ELF-1 (cell line): ENCODE data around the gene KRT6A.
A peak's percentile ranks its signal among the peaks of the same experiment; 100 is the strongest.
"Not testable (repeated sequence)": the region's sequence is repeated elsewhere in the genome, so short reads cannot be mapped to it uniquely, and the experiment has no call there.

Source experiments
- DNase-seq: peaks from one replicate; pipeline ENCODE4 v3.0.0-alpha.2; 2016; ENCODE audit warnings: low read depth, low spot score

Gene KRT6A

DNA sequence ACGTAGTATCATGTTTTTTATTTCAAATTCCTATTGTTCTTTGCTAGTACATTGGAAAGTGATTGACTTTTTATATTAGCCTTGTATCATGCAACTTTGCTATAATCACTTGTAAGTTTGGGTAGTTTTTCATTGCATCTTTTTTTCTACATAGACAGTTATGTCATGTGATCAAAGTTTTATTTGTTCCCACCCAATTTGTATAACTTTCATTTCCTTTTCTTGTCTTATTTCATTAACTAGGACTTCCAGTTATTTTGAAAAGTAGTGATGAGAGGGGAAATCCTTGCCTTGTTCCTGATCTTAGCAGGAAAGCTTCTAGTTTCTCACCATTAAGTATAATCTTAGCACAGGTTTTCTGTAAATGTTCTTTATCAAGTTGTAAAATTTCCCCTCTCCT is 9.8 kb upstream of the KRT6A start:
- DNase-seq, result no peak

DNA sequence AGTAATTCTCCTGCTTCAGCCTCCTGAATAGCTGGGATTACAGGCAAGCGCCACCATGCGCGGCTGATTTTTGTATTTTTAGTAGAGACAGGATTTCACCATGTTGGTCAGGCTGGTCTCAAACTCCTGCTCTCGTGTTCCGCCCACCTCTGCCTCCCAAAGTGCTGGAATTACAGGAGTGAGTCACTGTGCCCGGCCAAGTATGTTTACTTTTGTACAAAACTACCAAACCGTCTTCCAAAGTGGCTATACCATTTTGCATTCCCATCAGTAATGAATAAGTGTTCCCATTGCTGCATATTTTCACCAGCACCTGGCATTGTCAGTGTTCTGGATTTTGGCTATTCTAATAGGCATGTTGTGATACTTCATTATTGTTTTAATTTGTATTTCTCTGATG is 8.4 kb upstream of the KRT6A start:
- no peak for DNase-seq

DNA sequence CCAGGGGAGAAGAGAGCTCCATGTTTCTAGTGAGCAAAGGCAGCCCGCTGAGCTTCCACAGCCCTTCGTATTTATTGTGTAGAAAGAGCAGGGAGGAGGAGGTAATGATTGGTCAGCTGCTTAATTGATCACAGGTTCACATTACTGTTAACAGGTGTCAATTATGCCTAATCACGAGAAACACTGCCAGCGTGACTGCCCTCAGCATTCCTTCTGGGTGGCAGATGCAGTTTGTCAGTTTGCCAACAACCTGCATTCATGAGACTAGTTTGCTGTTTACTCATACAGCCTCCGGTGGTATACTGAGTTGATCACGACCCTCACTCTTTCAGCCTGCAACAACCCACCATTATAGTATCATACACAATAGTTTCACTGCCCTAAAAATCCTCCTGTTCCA is 7.5 kb upstream of the KRT6A start:
- not testable (repeated sequence) for DNase-seq

DNA sequence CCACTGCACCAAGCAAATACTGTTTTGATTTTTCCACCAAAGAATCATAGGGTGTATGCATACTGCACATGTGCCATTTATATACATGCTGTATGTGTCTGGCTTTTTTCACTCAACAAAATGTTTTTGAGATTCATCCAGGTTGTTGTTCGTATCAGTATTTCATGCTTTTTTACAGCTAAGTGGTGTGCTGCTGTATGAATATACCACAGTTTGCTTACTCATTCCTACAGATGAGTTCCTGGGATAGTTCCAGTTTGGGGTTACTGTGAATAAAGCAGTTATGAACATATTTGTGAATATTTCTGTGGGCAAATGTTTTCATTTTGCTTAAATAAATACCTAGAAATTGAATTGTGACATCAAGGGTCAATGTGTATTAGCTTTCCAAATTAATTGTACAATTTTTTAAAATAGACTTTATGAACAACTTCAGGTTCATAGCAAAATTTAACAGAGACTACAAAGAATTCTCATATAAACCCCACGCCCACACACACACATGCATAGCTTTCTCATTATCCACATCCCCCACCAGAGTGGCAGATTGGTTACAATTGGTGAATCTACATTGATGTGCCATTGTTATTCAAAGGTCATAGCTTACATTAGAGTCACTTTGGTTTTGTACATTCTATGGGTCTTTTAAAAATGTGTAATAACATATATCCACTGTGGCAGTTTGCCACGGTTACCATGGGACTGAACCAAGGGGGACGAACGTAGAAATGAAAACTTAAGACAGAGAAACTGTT is 6.9 kb upstream of the KRT6A start:
- no peak for DNase-seq

DNA sequence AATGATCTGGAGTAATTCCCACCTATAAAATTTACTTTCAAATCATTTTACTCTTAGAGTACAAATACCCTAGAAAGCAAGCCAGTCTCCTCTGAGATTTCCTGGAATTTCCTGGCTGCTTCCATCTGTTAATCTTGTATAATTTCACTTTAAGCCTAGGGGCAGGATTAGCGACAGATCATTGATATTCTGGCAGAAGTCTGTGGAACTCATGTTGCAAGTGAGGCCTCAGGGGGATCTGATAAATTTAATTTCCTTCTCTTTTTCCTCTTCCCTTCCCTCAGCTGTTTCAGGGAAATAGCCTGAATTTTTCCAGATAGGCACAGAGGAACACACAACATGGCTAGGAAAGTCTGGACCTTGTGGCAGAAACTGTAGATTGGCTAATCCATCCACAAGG is 5.9 kb upstream of the KRT6A start:
- no peak for DNase-seq

DNA sequence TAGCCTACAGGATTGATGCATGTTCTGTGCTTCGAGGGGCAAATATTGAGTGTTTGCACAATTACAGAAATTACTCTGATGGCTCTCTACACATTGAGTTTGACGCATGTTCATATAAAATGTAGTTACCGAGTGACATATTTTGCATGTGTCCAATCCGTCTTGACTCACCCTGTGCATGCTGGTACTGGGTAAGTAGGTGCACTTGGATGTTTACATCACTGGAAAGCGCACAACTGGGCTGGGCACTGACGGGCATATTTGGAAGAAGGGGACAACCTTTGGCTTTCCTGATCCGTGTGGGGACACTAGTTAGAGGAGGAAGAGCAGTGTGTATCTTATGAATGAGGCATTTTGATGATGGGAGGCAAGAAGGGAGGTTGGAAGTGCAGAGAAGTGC is 4.9 kb upstream of the KRT6A start:
- no peak for DNase-seq

DNA sequence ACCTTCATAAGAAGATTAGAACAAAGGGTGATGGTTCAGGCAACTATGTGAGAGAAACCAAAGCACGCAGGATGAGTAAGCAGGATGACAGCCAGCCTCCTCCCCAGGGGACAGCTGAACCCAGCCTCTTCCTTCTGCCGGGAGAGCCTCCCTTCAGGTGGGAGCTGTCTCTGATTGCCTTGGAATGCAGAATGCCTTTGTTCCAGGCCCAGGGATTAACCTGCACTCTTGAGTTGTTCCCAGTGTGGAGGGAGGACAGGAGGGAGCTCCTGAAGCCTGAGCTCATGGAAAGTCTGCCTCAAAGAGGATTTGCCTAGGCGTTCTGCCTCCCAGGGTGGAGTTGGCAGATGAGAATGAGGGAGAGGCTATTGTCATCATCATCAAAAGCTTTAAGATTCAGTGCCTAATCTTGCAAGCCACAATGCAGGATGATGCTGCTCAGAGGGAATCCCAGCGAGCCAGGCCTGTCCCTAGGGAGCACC is 3.6 kb upstream of the KRT6A start:
- peak; percentile 80 for DNase-seq

DNA sequence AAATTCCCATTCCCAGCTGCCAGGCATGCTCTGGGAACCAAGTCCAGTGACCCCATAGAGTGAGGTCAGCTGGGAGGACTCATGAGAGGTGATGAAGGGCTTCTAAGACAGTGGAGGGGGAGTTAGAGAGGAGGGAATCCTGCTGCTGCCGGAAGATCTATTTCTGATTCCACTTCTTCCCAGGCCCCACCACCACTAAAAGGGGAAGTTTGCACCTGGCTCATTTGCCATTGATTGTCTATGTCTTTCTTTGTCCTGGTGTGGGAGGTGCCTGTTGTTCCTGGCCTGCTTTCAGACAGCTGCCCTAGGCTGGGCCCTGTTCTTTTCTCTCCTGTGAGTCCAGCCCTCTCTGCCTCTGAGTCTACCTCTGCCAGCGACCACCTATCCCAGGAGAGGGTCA is 3.0 kb upstream of the KRT6A start:
- DNase-seq, result no peak

DNA sequence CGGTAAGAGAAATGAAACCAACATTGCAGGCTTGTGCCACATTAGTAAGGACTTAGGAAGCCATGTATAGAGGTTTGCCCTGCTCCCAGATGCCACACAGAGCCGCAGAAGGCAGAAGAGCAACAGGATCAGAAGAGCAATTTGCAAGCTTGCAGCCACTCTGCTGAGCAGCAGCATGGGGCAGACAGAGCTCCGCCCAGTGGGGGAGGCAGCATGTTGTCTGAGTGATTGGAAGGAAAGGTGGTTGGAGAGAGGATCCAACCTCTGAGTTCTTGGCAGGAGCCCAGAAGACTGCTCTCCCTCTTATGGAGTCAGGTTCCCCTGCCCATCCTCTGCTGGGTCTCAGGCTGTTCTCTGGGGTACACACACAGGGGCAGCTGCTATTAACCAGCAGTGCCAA is 2.3 kb upstream of the KRT6A start:
- peak; percentile 58 for DNase-seq

DNA sequence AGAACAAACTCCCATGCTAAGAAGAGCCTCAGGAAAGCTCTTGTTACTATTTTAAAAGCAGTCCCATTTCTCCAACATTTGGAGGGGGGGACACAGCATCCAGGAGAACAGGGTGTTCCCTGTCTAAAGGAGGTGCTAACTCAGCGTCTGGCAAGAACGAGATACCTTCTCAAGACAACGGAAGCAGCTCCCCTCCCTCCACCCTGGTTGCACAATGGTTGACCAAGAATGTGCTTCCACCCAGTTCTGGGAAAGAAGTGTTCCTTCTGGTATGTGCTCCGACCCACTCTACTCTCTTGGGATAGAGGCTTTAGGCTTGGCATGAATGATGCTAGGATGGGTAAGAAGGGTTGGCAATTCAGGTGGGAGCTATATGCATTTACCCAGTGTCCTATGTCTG is 1.5 kb upstream of the KRT6A start:
- no peak for DNase-seq

DNA sequence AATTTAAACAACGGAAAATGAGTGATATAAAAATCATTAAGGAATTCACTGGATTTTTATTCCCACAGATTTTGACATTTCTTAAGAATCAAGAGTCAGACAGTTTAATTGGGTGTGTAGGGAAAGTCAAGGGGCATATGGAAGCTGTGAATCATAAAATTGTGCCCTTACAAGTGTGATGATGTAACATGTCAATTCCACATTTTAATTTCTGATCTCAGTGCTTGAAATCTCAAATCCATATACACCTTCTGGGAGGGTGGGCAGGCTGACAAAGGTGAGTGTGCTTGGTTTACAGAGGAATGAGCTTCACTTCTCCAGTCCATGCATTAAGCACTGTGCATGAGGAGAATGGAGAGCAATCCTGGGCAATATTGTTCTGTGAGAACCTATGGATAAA is 1.0 kb upstream of the KRT6A start:
- DNase-seq, result no peak

DNA sequence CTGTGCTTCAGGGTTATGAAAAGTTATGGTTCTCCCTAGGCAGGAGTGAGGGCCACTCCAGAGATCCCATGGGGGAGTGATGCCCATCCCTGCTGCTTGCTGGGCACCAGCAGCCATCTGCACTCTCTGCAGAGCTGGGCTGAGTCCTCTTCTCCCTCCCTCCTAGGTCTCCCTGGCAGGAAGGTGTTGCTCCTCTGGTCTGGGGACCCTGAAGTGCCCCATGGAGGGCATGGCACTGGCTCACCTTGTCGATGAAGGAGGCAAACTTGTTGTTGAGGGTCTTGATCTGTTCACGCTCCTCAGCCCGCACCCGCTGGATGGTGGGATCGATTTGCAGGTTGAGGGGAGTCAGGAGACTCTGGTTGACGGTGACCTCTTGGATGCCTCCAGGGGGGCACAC is 652 bp downstream of the KRT6A start:
- not testable (repeated sequence) for DNase-seq

DNA sequence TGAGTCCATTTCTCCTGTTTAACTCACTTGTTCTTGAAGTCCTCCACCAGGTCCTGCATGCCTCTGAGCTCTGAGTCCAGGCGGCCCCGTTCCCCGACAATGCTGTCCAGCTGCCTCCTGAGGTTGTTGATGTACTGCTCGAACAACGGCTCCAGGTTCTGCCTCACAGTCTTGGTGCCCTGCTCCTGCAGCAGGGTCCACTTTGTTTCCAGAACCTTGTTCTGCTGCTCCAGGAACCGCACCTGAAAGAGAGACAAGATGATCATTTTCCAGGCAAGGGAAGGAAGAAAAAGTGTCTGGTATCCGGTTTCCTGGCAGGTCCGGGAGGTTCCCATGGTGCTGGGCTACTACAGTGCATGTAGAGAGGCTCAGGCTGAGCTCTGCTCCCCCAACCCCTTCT is 1.6 kb downstream of the KRT6A start:
- DNase-seq, result not testable (repeated sequence)

DNA sequence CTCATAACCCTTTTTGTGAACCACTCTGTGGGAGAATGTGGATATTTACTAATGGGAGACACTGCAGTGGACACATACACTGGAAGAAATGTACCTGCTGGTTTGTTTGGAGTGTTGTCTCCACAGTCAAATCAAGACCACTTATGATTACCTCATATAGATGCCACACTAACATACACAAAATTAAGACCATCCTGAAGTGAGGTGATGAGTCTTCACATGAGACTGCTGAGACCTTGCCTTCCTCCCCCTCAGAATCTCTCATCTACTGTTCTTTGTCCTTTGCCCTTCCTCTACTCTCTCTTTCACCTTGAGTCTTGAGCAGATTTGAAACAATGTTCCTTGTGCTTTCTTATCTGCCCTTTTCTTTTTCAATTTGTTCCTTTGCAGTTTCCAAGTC is 4.3 kb downstream of the KRT6A start:
- no peak for DNase-seq

DNA sequence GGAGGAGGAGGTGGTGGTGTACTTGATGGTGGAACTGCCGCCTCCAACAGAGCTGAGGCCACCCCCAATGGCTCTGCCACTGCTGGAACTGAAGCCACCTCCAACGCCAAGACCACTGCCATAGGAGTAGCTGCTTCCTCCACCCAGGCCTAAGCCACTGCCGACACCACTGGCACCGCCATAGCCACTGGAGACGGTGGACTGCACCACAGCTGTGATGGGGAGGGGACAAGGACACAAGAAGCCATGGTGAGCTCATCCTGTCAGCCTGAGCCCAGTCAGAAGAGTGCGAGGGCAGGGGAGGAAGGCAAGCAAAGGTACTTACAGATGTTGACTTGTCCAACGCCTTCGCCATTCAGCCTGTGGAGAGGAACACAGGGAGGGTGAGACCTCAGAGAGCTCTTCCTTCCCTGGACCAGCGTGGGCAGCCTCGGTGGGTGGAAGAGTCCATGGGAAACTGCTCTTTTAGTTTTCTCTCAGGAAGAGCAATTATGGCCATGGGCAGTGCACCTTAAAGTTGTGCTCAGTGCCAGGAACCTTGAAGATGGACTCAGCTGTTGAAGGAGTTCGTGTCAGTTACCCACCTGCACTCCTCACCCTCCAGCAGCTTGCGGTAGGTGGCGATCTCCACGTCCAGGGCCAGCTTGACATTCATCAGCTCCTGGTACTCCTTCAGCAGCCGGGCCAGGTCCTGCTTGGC is 5.2 kb downstream of the KRT6A start:
- not testable (repeated sequence) for DNase-seq

DNA sequence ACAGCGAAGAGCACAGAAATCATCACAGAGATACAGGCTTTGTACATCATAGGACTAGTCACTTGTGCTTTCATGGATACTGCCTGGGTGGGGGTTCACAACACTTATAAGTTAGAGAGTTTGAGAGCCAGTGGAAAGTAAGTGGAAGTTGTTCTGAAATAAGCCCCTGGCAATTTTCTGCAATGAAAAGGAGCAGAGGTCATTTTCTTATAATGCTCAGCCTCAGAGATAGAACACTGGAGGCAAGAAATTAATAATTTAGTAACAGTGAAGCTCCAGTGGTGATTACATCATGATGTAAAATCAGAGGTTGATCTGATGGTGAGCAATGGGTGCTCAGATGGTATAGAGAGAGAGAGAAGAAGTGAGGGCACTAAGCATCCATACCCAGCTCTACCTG is 5.8 kb downstream of the KRT6A start:
- no peak for DNase-seq

DNA sequence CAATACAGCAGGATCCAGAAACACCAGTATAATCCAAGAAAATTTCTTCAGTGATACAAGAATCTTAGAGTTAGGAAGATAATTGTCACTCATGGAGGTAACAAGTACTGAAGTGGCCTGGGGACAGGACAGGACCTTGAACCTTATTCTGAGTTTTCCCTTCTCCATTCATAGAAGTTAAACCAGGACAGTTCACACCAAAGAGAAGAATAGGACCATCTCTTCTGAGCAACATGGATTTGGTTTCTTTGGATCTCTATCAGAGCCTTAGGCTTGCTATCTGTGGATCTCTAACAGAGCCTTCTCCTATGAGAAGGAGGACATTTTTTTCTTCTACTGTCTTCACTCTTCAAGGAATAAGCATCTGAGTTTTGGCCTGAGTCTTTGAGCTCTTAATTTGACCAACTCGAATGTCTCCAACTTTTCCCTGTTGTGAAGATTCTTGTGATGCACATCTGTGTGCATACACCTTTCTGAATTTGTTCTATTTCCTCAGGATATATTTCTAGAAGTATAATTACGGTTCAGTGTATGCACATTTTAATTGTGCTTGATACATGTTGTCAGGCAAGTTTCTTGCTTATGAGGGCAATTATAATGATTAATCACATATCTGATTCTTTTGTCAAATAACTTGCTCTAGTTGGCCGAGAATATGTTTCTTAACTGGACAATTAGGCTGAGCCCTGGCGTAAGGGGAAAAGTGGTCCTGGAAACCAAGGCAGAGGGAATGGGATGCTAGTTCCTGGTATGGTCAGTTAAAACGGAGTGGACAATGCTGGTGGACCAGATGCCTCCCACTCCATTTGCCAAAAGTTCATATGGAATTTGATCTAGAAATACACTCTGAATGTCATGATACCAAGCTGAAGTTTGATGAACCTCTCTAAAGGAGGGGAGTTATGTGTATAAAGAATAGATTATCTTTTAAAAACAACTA is 6.6 kb downstream of the KRT6A start:
- no peak for DNase-seq

DNA sequence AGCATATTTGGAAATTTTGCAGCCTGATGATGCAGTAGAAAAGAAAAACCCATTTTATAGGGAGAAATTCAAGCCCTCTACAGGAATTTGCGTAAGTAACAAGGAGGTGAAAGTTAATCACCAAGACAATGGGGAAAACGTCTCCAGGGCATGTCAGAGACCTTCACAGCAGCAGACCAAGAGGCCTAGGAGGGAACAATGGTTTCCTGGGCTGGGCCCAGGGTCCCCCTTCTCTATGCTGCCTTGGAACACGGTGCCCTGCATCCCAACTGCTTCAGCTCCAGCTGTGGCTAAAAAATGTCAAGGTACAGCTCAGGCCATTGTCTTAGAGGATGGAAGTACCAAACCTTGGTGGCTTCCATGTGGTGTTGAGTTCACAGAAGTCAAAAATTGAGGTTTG is 13.0 kb downstream of the KRT6A start:
- peak; percentile 18 for DNase-seq

DNA sequence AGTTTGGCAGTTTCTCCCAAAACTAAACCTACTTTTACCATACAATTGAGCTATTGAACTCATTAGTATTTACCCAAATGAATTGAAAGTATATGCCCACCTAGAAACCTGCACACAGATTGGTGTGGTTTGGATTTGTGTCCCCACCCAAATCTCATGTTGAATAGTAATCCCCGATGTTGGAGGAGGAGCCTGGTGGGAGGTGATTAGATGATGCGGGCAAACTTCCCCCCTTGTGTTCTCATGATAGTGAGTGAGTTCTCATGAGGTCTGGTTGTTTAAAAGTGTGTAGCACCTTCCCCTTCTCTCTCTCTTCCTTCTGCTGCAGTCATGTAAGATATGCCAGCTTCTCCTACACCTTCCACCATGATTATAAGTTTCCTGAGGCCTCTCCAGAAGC is 15.4 kb downstream of the KRT6A start:
- DNase-seq, result no peak

DNA sequence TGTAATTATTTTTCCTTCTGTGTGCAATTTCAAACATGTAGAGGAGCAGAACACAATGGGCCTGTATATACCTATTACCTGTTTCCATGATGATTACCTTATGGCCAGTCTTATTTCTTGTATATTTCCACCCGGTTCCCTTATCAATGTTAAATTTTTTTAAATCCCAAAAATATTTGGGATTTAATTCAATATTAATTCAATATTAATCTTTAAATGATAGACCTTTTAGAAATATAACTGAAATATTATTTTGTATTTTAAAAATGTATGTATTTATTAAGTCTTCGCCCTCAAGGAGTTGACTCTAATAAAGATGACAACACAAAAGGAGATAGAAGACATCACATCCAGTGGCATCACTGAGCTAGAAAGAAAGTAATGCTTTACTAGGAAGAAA is 18.8 kb downstream of the KRT6A start:
- no peak for DNase-seq

DNA sequence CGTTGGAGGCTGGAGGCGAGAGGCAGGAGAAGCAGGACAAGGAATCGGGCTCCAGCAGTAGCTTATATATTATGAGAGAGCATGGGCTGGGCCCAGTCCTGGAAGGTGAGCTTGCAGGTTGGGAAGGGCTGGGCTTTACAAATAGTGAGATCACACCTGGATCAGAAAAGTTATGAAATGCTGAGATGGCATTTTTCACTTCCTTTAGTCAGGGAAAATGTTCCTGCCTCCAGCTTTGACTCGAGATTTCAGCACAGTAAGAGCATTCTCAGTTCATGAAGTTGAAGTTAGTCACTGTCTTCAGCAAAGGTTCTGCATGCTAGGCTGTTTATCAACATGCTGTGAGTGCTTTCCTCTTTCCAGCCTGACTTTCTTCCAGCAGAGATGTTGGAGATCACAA is 19.3 kb downstream of the KRT6A start, which contains the start of gene KRT6C:
Gene KRT6C, minus strand, starts transcription at position 38 of the 400 bp plus-strand sequence. CDS start 68 bp downstream, outside the sequence.
- DNase-seq, result no peak

DNA sequence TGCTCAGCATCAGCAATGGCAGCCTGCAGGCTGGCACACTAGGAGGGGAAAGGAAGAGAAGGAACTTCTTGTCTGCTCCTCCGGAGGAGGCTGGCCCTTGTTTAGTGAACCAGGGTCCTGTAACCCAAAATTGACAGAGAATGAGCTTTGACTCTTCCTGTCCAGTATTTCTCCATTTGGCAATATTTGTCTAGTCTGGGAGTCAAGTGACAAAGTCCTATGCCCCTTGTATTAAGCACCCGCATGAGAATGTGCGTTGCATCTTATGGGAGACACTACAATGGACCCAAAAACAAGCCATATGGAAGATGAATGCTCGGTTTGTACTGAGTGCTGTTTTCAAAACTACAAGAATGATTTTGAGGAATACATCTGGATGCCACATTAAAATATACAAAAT is 23.2 kb downstream of the KRT6A start:
- no peak for DNase-seq
